DND-41 (cell line): ENCODE results near the gene BUD13.

Source experiments
- ATAC-seq: fragments of 200-7000 bp; cut with Tn5 transposase; 3 replicates; pipeline ENCODE4 v1.9.1; 2021; ENCODE audit warnings: low read depth; ENCODE audit not compliant: insufficient read depth
- DNase-seq: peaks from one replicate; pipeline ENCODE4 v3.0.0-alpha.2; 2020
- H2AFZ ChIP-seq: 2 replicates; pipeline ENCODE4 v1.6.0; 2012; ENCODE audit warnings: low read depth, low read length
- H3K27ac ChIP-seq: 2 replicates; pipeline ENCODE4 v1.5.1; 2012; ENCODE audit warnings: low read length, inconsistent platforms
- H3K27me3 ChIP-seq: fragments of 200-600 bp; sonication (generic); 2 replicates; pipeline ENCODE4 v1.6.0; 2012; ENCODE audit warnings: low read length, mild to moderate bottlenecking, inconsistent platforms; ENCODE audit not compliant: insufficient read depth, poor library complexity
- H3K36me3 ChIP-seq: 2 replicates; pipeline ENCODE4 v1.5.1; 2012; ENCODE audit warnings: low read length, inconsistent platforms; ENCODE audit not compliant: insufficient read depth
- H3K4me1 ChIP-seq: 2 replicates; pipeline ENCODE4 v1.5.1; 2012; ENCODE audit warnings: mild to moderate bottlenecking, low read length; ENCODE audit not compliant: insufficient read depth
- H3K4me2 ChIP-seq: 2 replicates; pipeline ENCODE4 v1.6.0; 2012; ENCODE audit warnings: mild to moderate bottlenecking, moderate library complexity, low read length, inconsistent platforms; ENCODE audit not compliant: insufficient read depth
- H3K4me3 ChIP-seq, 2 experiments: fragments of 200-600 bp in 1 of 2; shearing (Covaris generic) in 1 of 2; 2 replicates each; pipeline ENCODE4 v1.5.1; 2012 to 2016; ENCODE audit warnings: inconsistent platforms in 2 of 2, low read length in 2 of 2, mild to moderate bottlenecking in 2 of 2, low read depth in 1 of 2, moderate library complexity in 1 of 2
- H3K79me2 ChIP-seq: 2 replicates; pipeline ENCODE4 v1.6.0; 2012; ENCODE audit warnings: low read length, inconsistent platforms; ENCODE audit not compliant: insufficient read depth
- H3K9ac ChIP-seq: 2 replicates; pipeline ENCODE4 v1.6.0; 2012; ENCODE audit warnings: low read depth, mild to moderate bottlenecking, inconsistent platforms, low read length, moderate library complexity
- H3K9me3 ChIP-seq: 2 replicates; pipeline ENCODE4 v1.5.1; 2012; ENCODE audit warnings: low read length, moderate library complexity, mild to moderate bottlenecking, inconsistent platforms; ENCODE audit not compliant: insufficient read depth, severe bottlenecking
- H4K20me1 ChIP-seq: 2 replicates; pipeline ENCODE4 v1.6.0; 2012; ENCODE audit warnings: low read length; ENCODE audit not compliant: insufficient read depth
- EZH2 ChIP-seq: IDR thresholded peaks from 3 replicates; pipeline ENCODE4 v1.6.1; 2012; ENCODE audit warnings: borderline replicate concordance, low read depth, mild to moderate bottlenecking, moderate library complexity, low read length, inconsistent platforms; ENCODE audit not compliant: severe bottlenecking
- TF ChIP-seq, protein P1 (sequence below): IDR thresholded peaks from 2 replicates; pipeline ENCODE4 v1.5.1; 2012; ENCODE audit warnings: borderline replicate concordance, low read length, moderate library complexity, mild to moderate bottlenecking; ENCODE audit not compliant: poor library complexity, severe bottlenecking; ENCODE audit errors: extremely low read depth

Gene BUD13

DNA sequence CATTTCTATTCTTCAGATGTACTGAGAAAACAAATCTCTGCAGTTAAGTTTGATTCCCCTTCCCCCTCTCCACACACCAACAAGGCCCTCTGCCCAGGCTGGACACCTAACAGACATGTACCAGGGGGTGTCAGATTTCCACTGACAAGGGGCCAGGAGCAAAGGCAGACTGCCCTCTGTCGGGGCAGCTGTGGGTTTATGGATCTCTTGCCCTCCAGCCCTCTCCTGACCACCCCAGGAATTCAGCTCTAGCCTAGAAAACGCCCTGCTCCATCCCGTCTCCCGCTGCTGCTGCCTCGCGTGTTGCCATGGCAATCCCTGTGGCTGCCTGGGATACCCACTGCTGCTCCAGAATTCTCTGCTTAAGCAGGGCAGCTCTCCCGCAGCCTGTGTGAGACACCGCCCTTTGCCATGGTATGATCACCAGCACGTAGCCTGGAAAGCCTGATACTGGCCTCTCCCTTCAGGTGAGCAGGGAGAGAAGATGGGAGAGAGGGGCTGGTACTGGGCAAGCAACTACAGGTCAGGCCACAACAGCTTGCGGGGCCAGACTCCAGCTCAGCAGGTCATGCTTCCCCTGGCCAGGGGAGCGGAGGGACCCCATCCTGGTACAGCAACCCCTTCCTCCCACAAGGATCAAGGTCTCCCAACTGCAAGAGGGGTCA is 41.6 kb downstream of the BUD13 start:
- H3K36me3 ChIP-seq: no peaks in the 10 kb centered on the region
- no peak overlapping the region for H2AFZ ChIP-seq
- no peak overlapping the region for H3K4me2 ChIP-seq
- DNase-seq (no peak), ATAC-seq (no peak)
- H3K9ac ChIP-seq: no peak overlapping the region
- no peak overlapping the region for H3K4me3 ChIP-seq
- no peaks in the 10 kb centered on the region for H4K20me1 ChIP-seq
- no peaks in the 10 kb centered on the region for H3K4me1 ChIP-seq
- H3K79me2 ChIP-seq: no peaks in the 10 kb centered on the region
- no peak for TF ChIP-seq EZH2
- TF ChIP-seq, protein P1, sequence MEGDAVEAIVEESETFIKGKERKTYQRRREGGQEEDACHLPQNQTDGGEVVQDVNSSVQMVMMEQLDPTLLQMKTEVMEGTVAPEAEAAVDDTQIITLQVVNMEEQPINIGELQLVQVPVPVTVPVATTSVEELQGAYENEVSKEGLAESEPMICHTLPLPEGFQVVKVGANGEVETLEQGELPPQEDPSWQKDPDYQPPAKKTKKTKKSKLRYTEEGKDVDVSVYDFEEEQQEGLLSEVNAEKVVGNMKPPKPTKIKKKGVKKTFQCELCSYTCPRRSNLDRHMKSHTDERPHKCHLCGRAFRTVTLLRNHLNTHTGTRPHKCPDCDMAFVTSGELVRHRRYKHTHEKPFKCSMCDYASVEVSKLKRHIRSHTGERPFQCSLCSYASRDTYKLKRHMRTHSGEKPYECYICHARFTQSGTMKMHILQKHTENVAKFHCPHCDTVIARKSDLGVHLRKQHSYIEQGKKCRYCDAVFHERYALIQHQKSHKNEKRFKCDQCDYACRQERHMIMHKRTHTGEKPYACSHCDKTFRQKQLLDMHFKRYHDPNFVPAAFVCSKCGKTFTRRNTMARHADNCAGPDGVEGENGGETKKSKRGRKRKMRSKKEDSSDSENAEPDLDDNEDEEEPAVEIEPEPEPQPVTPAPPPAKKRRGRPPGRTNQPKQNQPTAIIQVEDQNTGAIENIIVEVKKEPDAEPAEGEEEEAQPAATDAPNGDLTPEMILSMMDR: no peak
- no peak overlapping the region for H3K27ac ChIP-seq
- no peaks in the 10 kb centered on the region for H3K9me3 ChIP-seq
- H3K27me3 ChIP-seq: peaks cover 16% of the 10 kb centered on the region

DNA sequence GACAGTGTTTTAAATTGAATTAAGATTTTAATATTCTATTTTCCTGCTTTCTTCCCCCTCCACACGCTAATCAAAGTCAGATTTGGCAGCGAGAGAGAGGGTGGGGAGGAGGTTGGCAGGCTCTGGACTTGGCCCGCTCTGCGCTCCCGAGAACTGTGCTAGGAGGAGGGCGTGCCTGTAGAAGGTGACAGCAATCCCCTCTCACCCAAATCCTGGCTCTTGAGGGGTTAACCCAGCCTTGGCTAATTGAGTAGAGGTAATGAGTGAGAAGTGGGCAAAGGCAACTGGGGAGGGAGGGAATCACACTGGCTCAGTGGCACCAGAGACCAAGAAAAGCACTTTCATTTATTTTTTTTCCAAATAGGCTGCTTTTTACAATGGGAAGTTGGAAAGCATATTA is 42.2 kb downstream of the BUD13 start:
- H4K20me1 ChIP-seq: no peaks in the 10 kb centered on the region
- no peak overlapping the region for H2AFZ ChIP-seq
- no peak overlapping the region for H3K4me2 ChIP-seq
- TF ChIP-seq, protein P1: no peak
- TF ChIP-seq EZH2: no peak
- H3K9ac ChIP-seq: no peak overlapping the region
- ATAC-seq: no peak
- no peaks in the 10 kb centered on the region for H3K4me1 ChIP-seq
- no peaks in the 10 kb centered on the region for H3K9me3 ChIP-seq
- DNase-seq: no peak
- peaks cover 20% of the 10 kb centered on the region for H3K27me3 ChIP-seq
- no peak overlapping the region for H3K27ac ChIP-seq
- no peak overlapping the region for H3K4me3 ChIP-seq
- no peaks in the 10 kb centered on the region for H3K36me3 ChIP-seq
- no peaks in the 10 kb centered on the region for H3K79me2 ChIP-seq

GRCh38 chr11:116730241-116730561 is 42.6 kb downstream of the BUD13 start:
- no peak overlapping the region for H2AFZ ChIP-seq
- H3K4me2 ChIP-seq: no peak overlapping the region
- H4K20me1 ChIP-seq: no peaks in the 10 kb centered on the region
- H3K79me2 ChIP-seq: no peaks in the 10 kb centered on the region
- DNase-seq (no peak), ATAC-seq (no peak)
- no peaks in the 10 kb centered on the region for H3K4me1 ChIP-seq
- H3K36me3 ChIP-seq: no peaks in the 10 kb centered on the region
- no peak overlapping the region for H3K9ac ChIP-seq
- no peak overlapping the region for H3K4me3 ChIP-seq
- no peaks in the 10 kb centered on the region for H3K9me3 ChIP-seq
- no peak for TF ChIP-seq EZH2
- TF ChIP-seq, protein P1: no peak
- H3K27me3 ChIP-seq: peaks cover 20% of the 10 kb centered on the region
- no peak overlapping the region for H3K27ac ChIP-seq
